Measurements from ENCODE around the gene PXDC1.

PXDC1 gene

GRCh38 chr6:3791526-3792203 lies 40.2 kb upstream of the PXDC1 start:
- no peak overlapping the region for H3K4me3 ChIP-seq (ENCODE audit: low read length)
- H3K4me1 ChIP-seq (ENCODE audit: insufficient read depth, low read length), result peaks cover 7% of the 10 kb centered on the region; the same call in 1 of the 2 replicates
- H3K9ac ChIP-seq (ENCODE audit: low read depth, low read length), result no peak overlapping the region
- no peaks in the 10 kb centered on the region for H3K36me3 ChIP-seq (ENCODE audit: insufficient read depth, low read depth, low read length)
- no peaks in the 10 kb centered on the region for H3K9me3 ChIP-seq (ENCODE audit: insufficient read depth, low read depth, low read length)
- H3K27ac ChIP-seq (ENCODE audit: low read length), result no peak overlapping the region
- H3K27me3 ChIP-seq (ENCODE audit: insufficient read depth, low read length), result no peaks in the 10 kb centered on the region

- Histone ChIP-seq H3K4me1 (ENCODE audit: insufficient read depth, low read length) (peaks cover 7% of the 10 kb centered on the region; the same call in 1 of the 2 replicates), H3K36me3 (ENCODE audit: insufficient read depth, low read depth, low read length) (no peaks in the 10 kb centered on the region), H3K9me3 (ENCODE audit: insufficient read depth, low read depth, low read length) (no peaks in the 10 kb centered on the region), H3K27me3 (ENCODE audit: insufficient read depth, low read length) (no peaks in the 10 kb centered on the region), H3K27ac (ENCODE audit: low read length) (no peak overlapping the region), H3K4me3 (ENCODE audit: low read length) (no peak overlapping the region), H3K9ac (ENCODE audit: low read depth, low read length) (no peak overlapping the region)
Measured at GRCh38 chr6:3789896-3790558, 38.5 kb upstream of the PXDC1 start.

GRCh38 chr6:3789018-3789895 lies 37.7 kb upstream of the PXDC1 start:
- Histone ChIP-seq H3K27me3 (ENCODE audit: insufficient read depth, low read length) (no peaks in the 10 kb centered on the region), H3K27ac (ENCODE audit: low read length) (no peak overlapping the region), H3K36me3 (ENCODE audit: insufficient read depth, low read depth, low read length) (no peaks in the 10 kb centered on the region), H3K4me1 (ENCODE audit: insufficient read depth, low read length) (peaks cover 5% of the 10 kb centered on the region; the same call in 1 of the 2 replicates), H3K9me3 (ENCODE audit: insufficient read depth, low read depth, low read length) (no peaks in the 10 kb centered on the region), H3K9ac (ENCODE audit: low read depth, low read length) (no peak overlapping the region), H3K4me3 (ENCODE audit: low read length) (no peak overlapping the region)

GRCh38 chr6:3788408-3789017 lies 37.0 kb upstream of the PXDC1 start:
- Histone ChIP-seq H3K9ac (ENCODE audit: low read depth, low read length) (no peak overlapping the region), H3K4me1 (ENCODE audit: insufficient read depth, low read length) (no peaks in the 10 kb centered on the region; the same call in 1 of the 2 replicates), H3K36me3 (ENCODE audit: insufficient read depth, low read depth, low read length) (no peaks in the 10 kb centered on the region), H3K27me3 (ENCODE audit: insufficient read depth, low read length) (no peaks in the 10 kb centered on the region), H3K4me3 (ENCODE audit: low read length) (no peak overlapping the region), H3K27ac (ENCODE audit: low read length) (no peak overlapping the region), H3K9me3 (ENCODE audit: insufficient read depth, low read depth, low read length) (no peaks in the 10 kb centered on the region)

GRCh38 chr6:3786141-3786540 lies 34.6 kb upstream of the PXDC1 start:
- no peaks in the 10 kb centered on the region for H3K27me3 ChIP-seq (ENCODE audit: insufficient read depth, low read length)
- H3K9me3 ChIP-seq (ENCODE audit: insufficient read depth, low read depth, low read length), result no peaks in the 10 kb centered on the region
- H3K4me3 ChIP-seq (ENCODE audit: low read length), result no peak overlapping the region
- H3K4me1 ChIP-seq (ENCODE audit: insufficient read depth, low read length), result no peaks in the 10 kb centered on the region
- H3K36me3 ChIP-seq (ENCODE audit: insufficient read depth, low read depth, low read length), result no peaks in the 10 kb centered on the region
- no peak overlapping the region for H3K9ac ChIP-seq (ENCODE audit: low read depth, low read length)
- H3K27ac ChIP-seq (ENCODE audit: low read length), result no peak overlapping the region

GRCh38 chr6:3785745-3786098 lies 34.2 kb upstream of the PXDC1 start:
- no peak overlapping the region for H3K9ac ChIP-seq (ENCODE audit: low read depth, low read length)
- H3K27ac ChIP-seq (ENCODE audit: low read length), result no peak overlapping the region
- H3K4me1 ChIP-seq (ENCODE audit: insufficient read depth, low read length), result no peaks in the 10 kb centered on the region
- H3K36me3 ChIP-seq (ENCODE audit: insufficient read depth, low read depth, low read length), result no peaks in the 10 kb centered on the region
- H3K9me3 ChIP-seq (ENCODE audit: insufficient read depth, low read depth, low read length), result no peaks in the 10 kb centered on the region
- no peak overlapping the region for H3K4me3 ChIP-seq (ENCODE audit: low read length)
- no peaks in the 10 kb centered on the region for H3K27me3 ChIP-seq (ENCODE audit: insufficient read depth, low read length)

- Histone ChIP-seq H3K9ac (ENCODE audit: low read depth, low read length) (no peak overlapping the region), H3K4me1 (ENCODE audit: insufficient read depth, low read length) (no peaks in the 10 kb centered on the region), H3K27ac (ENCODE audit: low read length) (no peak overlapping the region), H3K36me3 (ENCODE audit: insufficient read depth, low read depth, low read length) (no peaks in the 10 kb centered on the region), H3K9me3 (ENCODE audit: insufficient read depth, low read depth, low read length) (no peaks in the 10 kb centered on the region), H3K4me3 (ENCODE audit: low read length) (no peak overlapping the region), H3K27me3 (ENCODE audit: insufficient read depth, low read length) (no peaks in the 10 kb centered on the region)
Measured at GRCh38 chr6:3784885-3785744, 33.6 kb upstream of the PXDC1 start.

- H3K9me3 ChIP-seq (ENCODE audit: insufficient read depth, low read depth, low read length), result no peaks in the 10 kb centered on the region
- H3K4me3 ChIP-seq (ENCODE audit: low read length), result no peak overlapping the region
- H3K9ac ChIP-seq (ENCODE audit: low read depth, low read length), result no peak overlapping the region
- no peaks in the 10 kb centered on the region for H3K27me3 ChIP-seq (ENCODE audit: insufficient read depth, low read length)
- no peaks in the 10 kb centered on the region for H3K4me1 ChIP-seq (ENCODE audit: insufficient read depth, low read length)
- no peaks in the 10 kb centered on the region for H3K36me3 ChIP-seq (ENCODE audit: insufficient read depth, low read depth, low read length)
- no peak overlapping the region for H3K27ac ChIP-seq (ENCODE audit: low read length)
Measured at GRCh38 chr6:3784423-3784822, 32.9 kb upstream of the PXDC1 start.

GRCh38 chr6:3782876-3783832 lies 31.6 kb upstream of the PXDC1 start:
- no peaks in the 10 kb centered on the region for H3K27me3 ChIP-seq (ENCODE audit: insufficient read depth, low read length)
- H3K4me3 ChIP-seq (ENCODE audit: low read length), result no peak overlapping the region
- no peak overlapping the region for H3K9ac ChIP-seq (ENCODE audit: low read depth, low read length)
- no peaks in the 10 kb centered on the region for H3K36me3 ChIP-seq (ENCODE audit: insufficient read depth, low read depth, low read length)
- H3K4me1 ChIP-seq (ENCODE audit: insufficient read depth, low read length), result no peaks in the 10 kb centered on the region
- H3K27ac ChIP-seq (ENCODE audit: low read length), result no peak overlapping the region
- H3K9me3 ChIP-seq (ENCODE audit: insufficient read depth, low read depth, low read length), result no peaks in the 10 kb centered on the region

GRCh38 chr6:3781504-3781903 lies 30.0 kb upstream of the PXDC1 start:
- no peaks in the 10 kb centered on the region for H3K36me3 ChIP-seq (ENCODE audit: insufficient read depth, low read depth, low read length)
- H3K9ac ChIP-seq (ENCODE audit: low read depth, low read length), result no peak overlapping the region
- H3K4me3 ChIP-seq (ENCODE audit: low read length), result no peak overlapping the region
- H3K9me3 ChIP-seq (ENCODE audit: insufficient read depth, low read depth, low read length), result no peaks in the 10 kb centered on the region
- no peaks in the 10 kb centered on the region for H3K27me3 ChIP-seq (ENCODE audit: insufficient read depth, low read length)
- H3K4me1 ChIP-seq (ENCODE audit: insufficient read depth, low read length), result no peaks in the 10 kb centered on the region
- H3K27ac ChIP-seq (ENCODE audit: low read length), result no peak overlapping the region

Measured in iPS-20b (cell line).